SJCRH30 (cell line): ENCODE measurements around the gene CERKL. TPM values are rescaled to one million over a fixed set of nuclear protein-coding genes. Genes with fewer than 3 reads are reported as not detected.
"Not testable (repeated sequence)": the region's sequence is repeated elsewhere in the genome, so short reads cannot be mapped to it uniquely, and the experiment has no call there.

Experiments used
- DNase-seq, 2 experiments: peaks; one replicate each; pipeline ENCODE4 v3.0.0-alpha.2; 2015 to 2020
- H3K27ac ChIP-seq: fragments of 250-450 bp; sonication (Bioruptor Pico); 2 replicates; pipeline ENCODE4 v1.5.1; 2020; ENCODE audit warnings: mild to moderate bottlenecking, moderate library complexity
- H3K27me3 ChIP-seq: fragments of 250-450 bp; sonication (Bioruptor Pico); 2 replicates; pipeline ENCODE4 v1.5.1; 2020; ENCODE audit warnings: mild to moderate bottlenecking, moderate library complexity
- H3K36me3 ChIP-seq: fragments of 250-450 bp; sonication (Bioruptor Pico); 2 replicates; pipeline ENCODE4 v1.5.1; 2020; ENCODE audit warnings: mild to moderate bottlenecking, moderate library complexity
- H3K4me1 ChIP-seq: fragments of 250-450 bp; sonication (Bioruptor Pico); 2 replicates; pipeline ENCODE4 v1.5.1; 2020; ENCODE audit warnings: mild to moderate bottlenecking, moderate library complexity
- H3K4me3 ChIP-seq: fragments of 250-450 bp; sonication (Bioruptor Pico); 2 replicates; pipeline ENCODE4 v1.5.1; 2020; ENCODE audit warnings: mild to moderate bottlenecking, moderate library complexity
- H3K9me3 ChIP-seq: fragments of 250-450 bp; sonication (Bioruptor Pico); replicated peaks from 2 replicates; pipeline ENCODE4 v1.5.1; 2020; ENCODE audit warnings: mild to moderate bottlenecking, moderate library complexity
- total RNA-seq: library from RNA; depleted of rRNA; stranded (reverse); fragments of >200 nt; shearing (Covaris generic); gene quantifications from 2 replicates; pipeline ENCODE4 v1.2.3, GENCODE V29; 2014; rRNA removed

Gene CERKL
- total RNA-seq: 0.05 TPM in 1 of 2 replicates, not detected in the other

GRCh38 chr2:181656450-181657291, at the start of gene CERKL:
Gene CERKL, minus strand, starts transcription at chr2:181657105. Its CDS starts 99 bp downstream, at chr2:181657006.
- no peak within 1 kb of the TSS for H3K27ac ChIP-seq
- H3K36me3 ChIP-seq: no peaks in the 10 kb centered on the region
- DNase-seq: no peak
- no peaks in the 10 kb centered on the region for H3K4me1 ChIP-seq
- no peak within 1 kb of the TSS for H3K4me3 ChIP-seq
- no peaks in the 10 kb centered on the region for H3K27me3 ChIP-seq
- H3K9me3 ChIP-seq: no peaks in the 10 kb centered on the region

- H3K27me3 ChIP-seq, H3K9me3 ChIP-seq, H3K36me3 ChIP-seq, H3K27ac ChIP-seq, DNase-seq, H3K4me3 ChIP-seq, H3K4me1 ChIP-seq: not testable (repeated sequence)
Observed at GRCh38 chr2:181702519-181702918, 45.6 kb upstream of the CERKL start.

GRCh38 chr2:181698223-181698622, 41.3 kb upstream of the CERKL start:
- Histone ChIP-seq H3K27ac (no peak overlapping the region), H3K4me1 (no peaks in the 10 kb centered on the region), H3K9me3 (0 out of 2 replicates have a peak, but pooled peaks cover 7% of the 10 kb centered on the region), H3K4me3 (no peak overlapping the region), H3K27me3 (no peaks in the 10 kb centered on the region), H3K36me3 (no peaks in the 10 kb centered on the region)
- DNase-seq: no peak

GRCh38 chr2:181697571-181697970, 40.7 kb upstream of the CERKL start:
- Histone ChIP-seq H3K9me3 (0 out of 2 replicates have a peak, but pooled peaks cover 2% of the 10 kb centered on the region), H3K36me3 (no peaks in the 10 kb centered on the region), H3K4me3 (no peak overlapping the region), H3K4me1 (no peaks in the 10 kb centered on the region), H3K27ac (no peak overlapping the region), H3K27me3 (no peaks in the 10 kb centered on the region)
- DNase-seq: no peak

GRCh38 chr2:181697126-181697525, 40.2 kb upstream of the CERKL start:
- Histone ChIP-seq H3K27me3 (no peaks in the 10 kb centered on the region), H3K36me3 (no peaks in the 10 kb centered on the region), H3K9me3 (no peaks in the 10 kb centered on the region), H3K4me1 (no peaks in the 10 kb centered on the region), H3K4me3 (no peak overlapping the region), H3K27ac (no peak overlapping the region)
- no peak for DNase-seq

- Histone ChIP-seq H3K27me3 (no peaks in the 10 kb centered on the region), H3K27ac (no peak overlapping the region), H3K4me1 (no peaks in the 10 kb centered on the region), H3K4me3 (no peak overlapping the region), H3K36me3 (no peaks in the 10 kb centered on the region), H3K9me3 (no peaks in the 10 kb centered on the region)
- no peak for DNase-seq
Observed at GRCh38 chr2:181694271-181694670, 37.4 kb upstream of the CERKL start.

- no peaks in the 10 kb centered on the region for H3K4me1 ChIP-seq
- H3K27ac ChIP-seq: no peak overlapping the region
- no peak overlapping the region for H3K4me3 ChIP-seq
Observed at GRCh38 chr2:181690860-181691259, 34.0 kb upstream of the CERKL start.

GRCh38 chr2:181686576-181687185, 29.8 kb upstream of the CERKL start:
- H3K4me3 ChIP-seq: no peak overlapping the region
- DNase-seq: no peak
- H3K9me3 ChIP-seq: no peaks in the 10 kb centered on the region
- H3K36me3 ChIP-seq: no peaks in the 10 kb centered on the region
- H3K4me1 ChIP-seq: no peaks in the 10 kb centered on the region
- H3K27ac ChIP-seq: no peak overlapping the region
- no peaks in the 10 kb centered on the region for H3K27me3 ChIP-seq

More at GRCh38 chr2:181690860-181691259, 34.0 kb upstream of the CERKL start:
- Histone ChIP-seq H3K27me3 (no peaks in the 10 kb centered on the region), H3K9me3 (no peaks in the 10 kb centered on the region), H3K36me3 (no peaks in the 10 kb centered on the region)
- DNase-seq: no peak

GRCh38 chr2:181685150-181685688, 28.3 kb upstream of the CERKL start:
- Histone ChIP-seq H3K27me3 (no peaks in the 10 kb centered on the region), H3K36me3 (no peaks in the 10 kb centered on the region), H3K9me3 (no peaks in the 10 kb centered on the region), H3K4me1 (no peaks in the 10 kb centered on the region), H3K27ac (no peak overlapping the region), H3K4me3 (no peak overlapping the region)
- DNase-seq: peak in 1 of 2 experiments; percentile 5

GRCh38 chr2:181684454-181685149, 27.7 kb upstream of the CERKL start:
- Histone ChIP-seq H3K36me3 (no peaks in the 10 kb centered on the region), H3K9me3 (no peaks in the 10 kb centered on the region), H3K4me1 (no peaks in the 10 kb centered on the region), H3K27me3 (no peaks in the 10 kb centered on the region), H3K27ac (no peak overlapping the region), H3K4me3 (no peak overlapping the region)
- DNase-seq: no peak

GRCh38 chr2:181683518-181684453, 26.9 kb upstream of the CERKL start:
- Histone ChIP-seq H3K27ac (no peak overlapping the region), H3K36me3 (no peaks in the 10 kb centered on the region), H3K27me3 (no peaks in the 10 kb centered on the region), H3K9me3 (no peaks in the 10 kb centered on the region), H3K4me1 (no peaks in the 10 kb centered on the region), H3K4me3 (0 out of 2 replicates have a peak overlapping the region, but pooled peaks have one; percentile 18)
- peak; percentile 28 to 39 for DNase-seq

- H3K27me3 ChIP-seq: no peaks in the 10 kb centered on the region
- 0 out of 2 replicates have a peak overlapping the region, but pooled peaks have one; percentile 18 for H3K4me3 ChIP-seq
- DNase-seq: no peak
- H3K36me3 ChIP-seq: no peaks in the 10 kb centered on the region
- no peaks in the 10 kb centered on the region for H3K9me3 ChIP-seq
- no peaks in the 10 kb centered on the region for H3K4me1 ChIP-seq
- H3K27ac ChIP-seq: no peak overlapping the region
Observed at GRCh38 chr2:181682795-181683517, 26.1 kb upstream of the CERKL start.

GRCh38 chr2:181682026-181682789, 25.3 kb upstream of the CERKL start:
- no peak overlapping the region for H3K4me3 ChIP-seq
- no peak overlapping the region for H3K27ac ChIP-seq
- no peaks in the 10 kb centered on the region for H3K36me3 ChIP-seq
- H3K27me3 ChIP-seq: no peaks in the 10 kb centered on the region
- no peaks in the 10 kb centered on the region for H3K4me1 ChIP-seq
- H3K9me3 ChIP-seq: no peaks in the 10 kb centered on the region
- no peak for DNase-seq
